Measurements from ENCODE around the gene ANKRD11. TPM values are rescaled to one million over a fixed set of nuclear protein-coding genes. Genes with fewer than 3 reads are reported as not detected.
A peak's percentile ranks its signal among the peaks of the same experiment; 100 is the strongest.
"Not testable (repeated sequence)": the region's sequence is repeated elsewhere in the genome, so short reads cannot be mapped to it uniquely, and the experiment has no call there.

The ANKRD11 gene
- polyA plus RNA-seq, 5 donors: 82.4 to 104 (median 91.2) TPM

DNA sequence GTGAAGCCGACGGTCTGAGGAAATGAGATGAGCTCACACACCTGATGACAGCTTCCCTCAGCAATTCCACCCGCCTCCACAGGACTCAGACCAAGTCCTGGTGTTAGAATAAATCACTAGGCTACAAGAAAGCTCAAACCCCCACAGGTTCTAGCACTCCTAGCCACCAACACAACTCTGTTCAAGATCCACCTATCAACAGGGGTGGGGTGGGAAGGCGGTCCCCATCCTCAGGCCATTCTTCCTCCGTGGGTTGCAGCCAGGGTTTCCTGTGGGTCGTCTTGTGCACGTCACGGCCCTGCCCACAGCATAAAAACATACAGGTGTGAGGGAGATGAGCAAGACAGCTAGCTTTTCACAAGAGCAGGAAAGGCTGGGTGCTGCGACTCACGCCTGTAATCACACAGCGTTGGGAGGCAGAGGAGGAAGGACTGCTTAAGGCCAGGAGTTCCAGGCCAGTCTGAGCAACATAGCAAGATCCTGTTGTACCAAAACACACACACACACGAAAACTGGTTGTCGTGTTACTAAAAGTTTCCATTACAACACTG, 81.1 kb downstream of the ANKRD11 start:
- no peak for DNase-seq

DNA sequence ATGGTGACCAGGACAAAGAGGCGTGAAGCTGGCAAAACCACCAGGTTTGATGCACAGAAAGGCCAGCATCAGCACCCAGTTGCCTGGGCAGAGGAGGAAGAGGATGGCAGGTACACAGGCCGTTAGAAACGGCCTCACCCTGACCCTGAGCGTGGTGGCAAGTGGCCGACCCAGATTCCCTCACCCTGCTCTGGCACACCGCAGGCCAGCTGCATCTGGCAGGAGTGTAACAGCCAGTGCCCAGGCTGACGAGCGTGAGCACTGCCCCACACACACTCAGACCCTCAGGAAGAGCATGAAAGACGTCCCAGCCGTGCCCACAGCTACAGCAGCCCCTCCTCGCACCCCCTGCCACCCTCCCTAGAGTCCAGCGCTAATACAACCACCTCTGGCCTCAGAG, 82.0 kb downstream of the ANKRD11 start:
- no peak for DNase-seq

DNA sequence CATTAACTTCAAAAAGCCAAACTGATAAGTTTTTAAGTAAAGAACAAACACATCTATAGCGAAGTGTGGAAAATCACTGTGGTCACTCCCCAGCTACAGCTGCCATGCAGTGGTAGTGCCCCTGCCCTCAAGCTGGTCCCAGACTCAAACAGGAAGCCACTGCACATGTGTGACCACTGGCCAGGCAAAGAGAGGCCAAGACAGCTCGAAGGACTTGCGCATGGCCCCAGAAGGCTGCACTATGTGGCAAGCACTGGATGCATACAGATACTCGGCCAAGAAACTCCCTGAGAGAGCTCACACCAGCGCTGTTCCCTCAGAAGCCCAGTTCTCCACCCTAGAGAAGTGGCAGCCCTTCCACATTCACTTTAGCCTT, 82.4 kb downstream of the ANKRD11 start:
- DNase-seq: no peak

DNA sequence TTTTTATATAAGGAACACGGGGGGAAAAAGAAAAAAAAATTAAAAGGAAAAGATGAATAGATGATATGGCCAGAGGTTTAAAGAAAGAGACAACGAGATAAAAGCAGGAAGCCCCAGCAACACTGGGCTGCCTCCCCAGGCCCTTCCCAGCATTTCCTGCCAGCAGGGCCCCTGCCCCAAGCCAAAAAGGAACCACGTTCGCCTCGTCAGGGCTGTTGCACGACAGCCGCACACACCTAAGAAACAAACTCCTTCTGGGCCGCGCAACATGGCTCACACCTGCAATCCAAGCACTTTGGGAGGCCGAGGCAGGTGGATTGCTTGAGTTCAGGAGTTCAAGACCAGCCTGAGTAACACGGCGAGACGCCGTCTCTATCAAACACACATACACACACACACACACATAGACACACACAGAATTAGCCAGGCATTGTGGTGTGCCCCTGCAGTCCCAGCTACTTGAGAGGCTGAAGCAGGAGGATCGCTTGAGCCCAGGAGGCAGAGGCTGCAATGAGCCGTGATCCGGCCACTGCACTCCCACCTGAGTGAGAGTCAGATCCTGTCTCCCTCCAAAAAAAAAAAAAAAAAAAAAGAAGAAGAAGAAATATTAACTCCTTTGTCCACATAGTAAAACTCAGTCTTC, 83.0 kb downstream of the ANKRD11 start:
- DNase-seq: no peak

DNA sequence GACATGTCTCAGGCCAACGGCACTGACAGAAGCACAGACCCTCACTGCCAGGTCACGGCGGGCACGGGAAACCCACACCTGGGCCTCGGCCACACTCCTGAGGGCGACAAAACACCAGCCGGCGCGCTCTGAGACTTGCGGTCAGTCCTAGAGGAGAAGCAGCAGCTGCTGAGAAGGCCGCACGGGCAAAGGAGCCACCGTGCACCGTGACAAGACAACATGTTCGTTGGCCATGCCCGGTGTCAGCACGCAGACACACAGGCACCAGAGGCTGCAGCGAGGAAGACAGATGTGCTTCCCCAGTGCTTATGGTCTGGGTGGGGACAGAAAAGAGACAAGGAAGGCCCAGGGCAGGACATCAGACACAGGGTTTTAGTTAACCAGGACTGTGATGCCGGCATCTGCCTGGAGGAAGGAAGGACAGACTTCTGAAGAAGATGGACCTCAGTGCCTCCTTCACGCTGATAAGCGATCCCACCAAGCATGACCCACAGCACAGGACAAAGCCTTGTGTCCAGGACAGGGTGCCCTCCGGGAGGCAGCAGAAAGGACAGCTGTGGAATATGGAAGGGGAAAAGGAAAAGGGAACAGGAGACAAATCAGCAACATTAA, 84.0 kb downstream of the ANKRD11 start:
- no peak for DNase-seq

DNA sequence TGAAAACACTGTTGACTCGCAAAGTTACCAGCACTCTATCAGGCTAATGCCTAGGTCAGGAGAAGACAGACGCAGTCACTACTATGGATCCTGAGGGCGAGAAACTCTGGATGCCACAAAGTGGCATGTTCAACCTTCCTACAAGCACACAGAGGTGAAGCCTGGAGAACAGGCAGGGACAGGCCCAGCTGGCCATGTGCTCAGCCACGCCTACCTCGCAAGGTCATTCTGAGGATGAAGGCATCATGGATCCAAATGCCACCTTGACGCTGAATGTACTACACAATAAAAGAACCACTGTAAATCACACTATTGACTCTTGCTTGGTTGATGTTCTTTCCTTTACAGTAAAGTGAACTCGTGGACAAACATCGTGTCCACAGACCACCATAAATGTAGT, 85.8 kb downstream of the ANKRD11 start:
- no peak for DNase-seq

DNA sequence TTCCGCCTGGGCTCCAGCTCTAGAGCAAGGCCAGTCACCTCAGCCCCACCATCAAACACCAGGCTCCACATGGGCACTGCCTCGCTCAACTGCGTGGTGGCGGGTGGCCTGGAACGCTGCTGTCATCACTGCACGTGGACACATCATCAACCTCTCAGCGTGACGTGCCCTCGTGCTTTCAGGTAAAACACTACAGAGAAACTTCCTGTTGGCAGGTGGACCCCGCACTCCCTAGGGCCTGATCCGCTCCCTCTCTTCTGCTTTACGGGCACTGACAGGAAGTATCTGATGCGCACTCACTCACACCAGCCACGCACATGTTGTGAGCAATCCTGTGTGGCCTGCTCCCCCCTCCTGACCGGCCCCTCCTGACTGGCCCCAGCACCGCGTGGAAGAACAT, 87.4 kb downstream of the ANKRD11 start:
- no peak for DNase-seq

DNA sequence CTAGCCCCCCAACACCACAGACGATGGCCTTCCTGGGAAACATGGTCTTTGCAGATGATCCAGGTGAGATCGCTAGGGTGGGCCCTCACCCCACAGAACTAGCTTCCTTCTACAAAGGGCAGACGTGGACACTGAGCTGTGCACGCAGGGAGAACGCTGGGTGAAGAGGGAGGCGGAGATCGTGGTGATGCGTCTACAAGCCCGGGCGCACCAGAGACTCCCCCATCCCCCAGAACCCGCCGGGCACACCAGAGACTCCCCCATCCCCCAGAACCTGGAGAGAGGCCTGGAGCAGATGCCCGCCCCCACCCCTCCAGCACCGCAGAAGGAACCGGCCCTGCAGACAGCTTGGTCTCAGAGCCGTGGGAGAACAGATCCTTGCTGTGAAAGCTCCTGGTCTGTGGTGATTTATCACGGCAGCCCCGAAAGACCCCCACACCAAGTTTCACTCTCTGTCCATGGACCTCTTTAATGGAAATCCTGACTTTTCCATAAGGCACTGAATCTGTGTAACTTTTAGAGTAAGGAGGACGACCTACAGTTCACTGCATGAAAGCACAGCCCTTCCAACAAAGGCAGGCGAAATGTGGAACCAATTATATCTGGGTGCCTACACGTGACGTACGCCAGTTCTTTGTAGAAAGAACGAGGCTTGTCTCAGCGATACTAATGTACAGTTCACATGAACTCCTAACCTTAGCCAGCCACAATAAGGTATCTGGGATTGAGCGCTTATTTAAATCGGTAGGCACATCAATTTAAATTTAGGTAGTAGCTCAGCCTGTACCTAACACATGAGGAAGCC, 88.5 kb downstream of the ANKRD11 start:
- no peak for DNase-seq

DNA sequence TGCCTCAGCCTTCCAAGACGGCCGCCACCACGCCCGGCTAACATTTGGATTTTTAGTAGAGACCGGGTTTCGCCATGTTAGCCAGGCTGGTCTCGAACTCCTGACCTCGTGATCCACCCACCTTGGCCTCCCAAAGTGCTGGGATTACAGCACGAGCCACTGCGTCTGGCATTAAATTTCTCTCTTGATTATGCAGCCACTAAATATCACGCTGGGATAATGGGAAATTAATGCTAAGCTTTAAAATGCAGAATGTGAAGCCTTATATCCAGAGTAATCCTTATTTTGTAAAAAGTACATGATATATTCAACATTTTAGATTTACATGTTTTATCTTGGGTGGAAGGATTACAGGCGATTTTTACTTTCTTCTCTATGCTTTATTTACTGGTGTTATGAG, 89.2 kb downstream of the ANKRD11 start:
- DNase-seq: no peak

DNA sequence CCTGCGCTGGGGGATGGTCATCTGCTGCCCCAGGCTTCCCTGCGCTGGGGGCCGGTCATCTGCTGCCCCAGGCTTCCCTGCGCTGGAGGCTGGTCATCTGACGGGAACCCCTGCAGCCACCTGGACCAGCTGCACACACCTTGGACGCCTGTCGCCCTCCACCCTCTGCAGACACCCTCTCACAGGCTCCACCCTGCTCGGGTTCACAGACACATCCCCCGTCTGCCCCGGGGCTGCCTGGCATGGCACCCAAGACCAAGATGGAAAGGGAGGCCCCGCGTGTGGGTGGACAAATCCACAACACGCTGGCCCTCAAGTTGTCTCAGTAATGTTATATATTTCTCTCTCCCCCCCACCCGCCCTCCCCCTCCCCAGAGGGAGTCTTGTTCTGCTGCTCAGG, 89.6 kb downstream of the ANKRD11 start:
- DNase-seq: no peak

DNA sequence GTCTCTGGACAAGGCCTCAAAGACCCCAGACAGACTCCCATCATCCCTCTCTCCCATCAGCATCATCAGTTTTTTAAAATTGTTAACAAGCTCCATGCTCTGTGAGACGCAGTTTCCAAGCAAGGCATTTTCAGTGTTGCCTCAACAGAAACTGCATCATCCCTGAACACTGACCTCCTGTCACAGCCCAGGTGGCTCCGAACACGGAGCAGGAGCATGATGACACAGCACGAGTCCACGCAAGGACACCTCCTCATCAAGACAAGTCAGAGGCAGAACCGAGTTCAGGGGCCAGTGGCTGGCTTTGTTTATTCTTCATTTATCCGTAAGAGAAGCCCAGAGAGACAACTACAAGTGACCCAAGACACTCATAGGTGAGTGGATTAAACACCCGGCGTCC, 91.4 kb downstream of the ANKRD11 start:
- DNase-seq: no peak

DNA sequence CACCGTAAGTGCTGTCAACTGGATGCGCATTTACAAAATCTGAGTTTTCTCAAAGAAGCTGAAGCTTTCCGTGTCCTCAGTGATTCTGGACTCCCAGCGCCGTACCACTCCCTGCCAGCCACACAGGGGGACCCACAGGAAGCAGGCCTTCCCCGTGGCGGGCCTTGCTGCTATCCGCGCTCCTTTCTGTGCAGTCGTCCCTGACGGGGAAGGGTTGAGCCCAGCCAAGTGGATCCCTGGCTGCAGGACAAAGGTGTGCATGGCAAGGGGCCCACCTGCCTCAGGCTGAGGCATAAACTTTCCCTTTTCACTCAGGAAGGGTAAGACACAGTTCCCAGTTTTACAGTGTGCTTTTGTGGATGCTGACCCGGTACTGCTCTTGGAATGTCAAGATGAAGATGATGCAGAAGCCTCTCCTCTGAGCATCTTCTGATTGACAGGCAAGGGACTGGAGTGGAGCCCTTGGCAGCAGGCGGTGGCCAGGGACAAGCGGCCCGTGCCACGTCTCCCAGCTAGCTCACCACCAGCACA, 93.0 kb downstream of the ANKRD11 start:
- no peak for DNase-seq

DNA sequence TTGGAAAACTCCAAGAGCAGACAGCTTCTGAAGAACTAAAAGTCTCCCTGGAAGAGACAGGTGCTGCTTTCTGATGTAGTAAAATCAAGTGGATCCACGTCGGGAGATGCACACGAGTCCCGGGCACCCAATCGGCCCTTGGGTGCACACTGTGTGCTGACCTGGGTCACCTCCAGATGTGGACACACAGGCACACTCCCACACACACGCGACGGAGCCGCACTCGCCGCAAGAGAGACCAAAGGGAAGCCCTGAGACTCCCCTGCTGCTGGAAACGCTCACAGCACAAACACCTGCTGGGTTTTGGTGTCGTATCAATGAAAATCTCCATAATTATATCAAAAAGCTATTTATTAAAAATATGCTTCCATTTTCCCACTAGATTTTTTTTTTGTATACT, 94.2 kb downstream of the ANKRD11 start:
- no peak for DNase-seq

DNA sequence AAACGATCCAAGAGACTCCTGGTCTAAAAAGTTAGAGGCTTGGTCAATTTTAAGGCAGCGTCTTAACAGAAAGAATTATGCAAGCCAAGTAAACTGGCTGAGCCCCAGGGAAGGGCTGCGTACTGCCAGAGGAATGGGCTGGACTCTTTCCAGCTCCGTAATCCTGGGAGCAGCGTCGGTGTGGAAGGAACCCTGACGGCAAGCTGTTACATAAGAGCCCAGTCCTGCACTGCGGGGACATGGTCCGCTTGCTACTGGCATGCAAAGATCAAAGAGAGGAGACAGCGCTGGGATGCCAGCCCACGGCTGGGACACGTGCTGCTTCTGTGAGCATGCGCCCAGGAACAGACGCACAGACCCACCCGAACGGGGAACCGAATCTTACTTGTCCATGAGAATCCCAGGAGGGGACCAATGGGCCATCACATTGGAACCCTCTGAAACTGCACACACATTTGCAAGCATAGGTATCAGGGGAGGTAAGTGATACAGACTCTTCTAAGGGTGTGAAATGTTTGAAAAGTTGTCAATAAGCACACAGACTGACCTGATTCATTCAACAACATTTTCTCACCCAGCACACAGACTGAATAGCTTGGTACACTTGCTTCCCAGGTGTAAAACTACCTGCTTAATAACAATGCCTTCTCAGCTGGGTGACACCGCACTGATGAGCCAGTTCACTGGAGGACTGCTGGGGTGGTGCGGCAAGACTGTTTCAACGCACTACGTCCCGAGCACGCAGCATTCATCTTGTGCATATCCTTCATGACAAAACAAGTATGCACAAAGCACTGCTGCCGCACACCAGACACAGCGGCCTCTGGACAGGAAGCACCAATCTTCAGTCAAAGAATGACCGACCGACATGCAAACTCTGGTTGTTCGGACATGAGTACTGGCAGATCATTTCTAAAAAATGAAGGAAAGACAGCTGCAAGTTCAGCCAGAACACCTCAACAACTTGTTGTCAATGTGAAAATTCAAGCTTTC, 94.9 kb downstream of the ANKRD11 start:
- peak; percentile 91 to 92 for DNase-seq

DNA sequence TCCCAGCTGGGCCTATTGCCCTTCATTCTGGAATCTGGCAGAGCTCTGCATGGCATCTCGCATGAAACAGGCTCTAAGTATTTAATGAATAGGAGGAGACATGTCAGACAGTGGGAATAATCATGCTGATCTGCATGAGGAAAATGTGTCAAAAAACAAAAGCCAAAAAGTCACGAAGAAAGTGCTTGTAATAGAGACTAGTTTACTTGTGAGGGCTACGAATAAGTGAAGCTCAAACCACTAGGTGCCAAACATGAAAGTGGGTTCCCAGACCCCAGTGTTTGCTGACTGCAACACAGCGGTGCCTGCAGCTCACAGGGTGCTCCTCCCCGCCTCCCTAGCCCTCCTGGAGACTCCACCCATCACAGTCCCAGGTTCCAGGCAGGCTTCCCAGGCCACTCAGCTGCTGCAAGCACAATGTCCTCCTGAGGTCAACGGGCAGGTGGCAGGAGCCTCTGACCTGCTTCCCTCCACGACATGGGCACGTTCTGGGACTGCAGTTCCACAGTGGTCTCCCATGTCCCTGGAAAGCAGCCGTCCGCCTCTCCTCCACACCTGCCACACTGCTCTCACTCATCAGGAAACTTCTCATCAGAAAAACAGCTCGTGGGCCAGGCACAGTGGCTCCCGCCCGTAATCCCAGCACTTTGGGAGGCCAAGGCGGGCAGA, 96.5 kb downstream of the ANKRD11 start:
- DNase-seq: no peak

DNA sequence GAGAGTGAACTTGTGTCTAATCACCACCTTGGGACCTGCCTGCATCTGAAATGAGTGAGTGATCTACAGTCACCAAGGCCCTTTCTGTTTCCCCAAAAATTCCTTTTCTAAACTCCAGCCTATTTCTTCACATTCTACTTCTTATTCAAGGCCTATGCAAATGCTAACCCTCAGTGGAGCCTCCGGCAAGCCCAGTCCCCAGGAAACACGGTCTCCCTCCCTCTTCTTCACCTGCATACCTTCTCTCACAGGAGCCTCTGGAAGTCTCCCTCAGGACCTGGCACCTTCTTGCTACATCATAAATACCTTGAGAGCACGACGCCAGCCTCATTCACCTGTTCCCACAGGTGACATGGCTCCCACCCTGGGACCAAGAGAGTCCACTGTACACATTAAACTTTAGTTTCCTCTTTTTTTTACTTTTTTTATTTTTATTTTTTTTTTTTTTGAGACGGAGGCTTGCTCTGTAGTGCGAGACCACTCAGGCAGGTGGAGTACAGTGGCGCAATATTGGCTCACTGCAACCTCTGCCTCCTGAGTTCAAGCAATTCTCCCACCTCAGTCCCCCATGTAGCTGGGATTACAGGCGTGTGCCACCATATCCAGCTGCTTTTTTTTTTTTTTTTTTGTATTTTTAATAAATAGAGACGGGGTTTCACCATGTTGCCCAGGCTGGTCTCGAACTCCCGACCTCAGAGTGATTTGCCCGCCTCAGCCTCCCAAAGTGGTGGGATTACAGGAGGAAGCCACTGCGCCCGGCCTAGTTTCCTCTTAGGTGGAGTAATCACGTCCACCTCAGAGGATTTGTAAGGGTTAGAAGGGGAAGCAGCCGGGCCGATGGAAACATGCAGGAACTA, 97.3 kb downstream of the ANKRD11 start:
- no peak for DNase-seq

DNA sequence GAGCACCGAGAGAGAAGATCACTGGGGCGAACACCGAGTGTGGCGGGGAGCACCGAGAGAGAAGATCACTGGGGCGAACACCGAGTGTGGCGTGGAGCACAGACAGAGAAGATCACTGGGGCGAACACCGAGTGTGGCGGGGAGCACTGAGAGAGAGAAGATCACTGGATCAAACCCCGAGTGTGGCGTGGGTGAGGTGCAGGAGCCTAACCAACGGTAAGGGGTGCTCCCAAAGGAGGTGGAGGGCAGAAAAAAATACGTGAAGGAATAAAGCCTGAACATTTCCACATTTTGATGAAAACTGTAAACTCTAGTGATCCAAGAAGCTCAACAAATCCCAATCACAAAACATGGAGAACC, 100.2 kb downstream of the ANKRD11 start:
- not testable (repeated sequence) for DNase-seq

DNA sequence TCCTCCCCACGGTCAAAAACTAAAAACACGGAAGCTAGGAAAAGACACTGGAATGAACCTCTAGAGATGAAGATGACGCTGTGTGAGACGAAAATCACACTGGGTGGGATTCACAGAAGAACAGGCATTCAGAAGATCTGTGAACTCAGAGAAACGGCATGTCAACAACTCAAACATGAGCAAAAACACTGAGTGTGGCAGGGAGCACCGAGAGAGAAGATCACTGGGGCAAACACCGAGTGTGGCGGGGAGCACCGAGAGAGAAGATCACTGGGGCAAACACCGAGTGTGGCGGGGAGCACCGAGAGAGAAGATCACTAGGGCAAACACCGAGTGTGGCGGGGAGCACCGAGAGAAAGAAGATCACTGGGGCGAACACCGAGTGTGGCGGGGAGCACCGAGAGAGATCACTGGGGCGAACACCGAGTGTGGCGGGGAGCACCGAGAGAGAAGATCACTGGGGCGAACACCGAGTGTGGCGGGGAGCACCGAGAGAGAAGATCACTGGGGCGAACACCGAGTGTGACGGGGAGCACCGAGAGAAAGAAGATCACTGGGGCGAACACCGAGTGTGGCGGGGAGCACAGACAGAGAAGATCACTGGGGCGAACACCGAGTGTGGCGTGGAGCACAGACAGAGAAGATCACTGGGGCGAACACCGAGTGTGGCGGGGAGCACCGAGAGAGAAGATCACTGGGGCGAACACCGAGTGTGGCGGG, 100.7 kb downstream of the ANKRD11 start:
- DNase-seq: not testable (repeated sequence)

DNA sequence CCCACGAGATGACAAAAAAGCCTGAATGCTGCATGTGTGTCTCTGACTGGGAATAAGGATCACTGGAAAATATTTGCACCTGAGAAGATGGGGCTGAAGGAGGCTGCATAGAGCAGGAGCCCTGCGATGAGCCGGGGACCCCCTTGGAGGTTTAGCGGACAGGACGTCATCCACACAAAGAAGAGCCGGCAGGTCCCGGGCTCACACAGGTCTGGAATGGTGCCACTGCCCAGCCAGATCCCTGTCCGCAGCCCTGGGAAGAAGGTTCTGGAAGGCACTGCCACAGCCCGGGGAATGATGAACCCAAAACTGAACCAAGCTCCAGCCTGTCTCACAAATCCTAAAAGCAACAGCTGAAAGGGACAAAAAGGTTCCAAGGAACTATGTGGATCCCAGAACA, 101.8 kb downstream of the ANKRD11 start:
- DNase-seq: no peak

All from right lung (tissue), 5 donors.